Panc1 (cell line): ENCODE results near the gene GGN. TPM values are rescaled to one million over a fixed set of nuclear protein-coding genes. Genes with fewer than 3 reads are reported as not detected.
"Not testable (repeated sequence)": the region's sequence is repeated elsewhere in the genome, so short reads cannot be mapped to it uniquely, and the experiment has no call there.

ENCODE experiments used
- ATAC-seq: fragments of 200-7000 bp; cut with Tn5 transposase; 2 replicates; pipeline ENCODE4 v1.9.1; 2020; ENCODE audit warnings: mild to moderate bottlenecking, moderate library complexity
- BruUV-seq: library from RNA; stranded (reverse); fragments of 400-500 nt; replicated peaks from 2 replicates; lab custom pipeline; 2021; lab: Mats Ljungman, UMichigan
- CTCF ChIA-PET: fragments of 300-600 bp; sonication (Branson Sonifier 250); formaldehyde crosslinking; loops from one replicate; lab custom pipeline; 2022; ENCODE audit warnings: antibody characterized with exemption; lab: Charles Lee
- POLR2A ChIA-PET: fragments of 300-600 bp; sonication (Branson Sonifier 250); formaldehyde crosslinking; loops from one replicate; lab custom pipeline; 2022; ENCODE audit warnings: antibody characterized with exemption; lab: Charles Lee
- DNase-seq: peaks from one replicate; pipeline ENCODE4 v3.0.0-alpha.2; 2010; ENCODE audit warnings: low read depth, low spot score
- H3K27ac ChIP-seq: 2 replicates; pipeline ENCODE4 v1.5.1; 2011; ENCODE audit warnings: mild to moderate bottlenecking, low read length, inconsistent platforms
- H3K27me3 ChIP-seq: fragments of 200-500 bp; sonication (Bioruptor generic); 2 replicates; pipeline ENCODE4 v1.6.0; 2014; ENCODE audit warnings: low read length, inconsistent platforms; ENCODE audit not compliant: control insufficient read depth, insufficient read depth
- H3K36me3 ChIP-seq: fragments of 200-500 bp; sonication (Bioruptor generic); 2 replicates; pipeline ENCODE4 v1.5.1; 2014; ENCODE audit warnings: inconsistent platforms, mild to moderate bottlenecking, low read length, moderate library complexity; ENCODE audit not compliant: control insufficient read depth, insufficient read depth
- H3K4me1 ChIP-seq: 2 replicates; pipeline ENCODE4 v1.5.1; 2011; ENCODE audit warnings: inconsistent platforms, mild to moderate bottlenecking, low read length, moderate library complexity; ENCODE audit not compliant: control insufficient read depth, insufficient read depth
- H3K4me3 ChIP-seq, 2 experiments: 2 replicates each; pipeline ENCODE4 v1.5.1; 2011 to 2012; ENCODE audit warnings: low read depth in 2 of 2, low read length in 2 of 2, mild to moderate bottlenecking in 2 of 2, inconsistent platforms in 1 of 2, moderate library complexity in 1 of 2
- H3K9me3 ChIP-seq: fragments of 200-500 bp; sonication (Bioruptor generic); 2 replicates; pipeline ENCODE4 v1.5.1; 2014; ENCODE audit warnings: low read depth, mild to moderate bottlenecking, inconsistent platforms, low read length, moderate library complexity; ENCODE audit not compliant: control insufficient read depth, insufficient read depth
- POLR2AphosphoS5 ChIP-seq: IDR thresholded peaks from 2 replicates; pipeline ENCODE4 v1.6.1; 2012; ENCODE audit warnings: mild to moderate bottlenecking, low read depth, low read length, moderate library complexity
- SIN3A ChIP-seq: IDR thresholded peaks from 2 replicates; pipeline ENCODE4 v1.6.1; 2012; ENCODE audit warnings: low read depth, mild to moderate bottlenecking, low read length, moderate library complexity, borderline replicate concordance; ENCODE audit not compliant: insufficient read depth
- TCF7L2 ChIP-seq: IDR thresholded peaks from 2 replicates; pipeline ENCODE4 v1.6.1; 2011; ENCODE audit warnings: mild to moderate bottlenecking, low read depth, low read length, inconsistent platforms
- in situ Hi-C: cut with HindIII; loops from 2 replicates; pipeline ENCODE4 v1.10.0; 2016; ENCODE audit warnings: low sequenced_read_pairs, low pct_unique_long_range_greater_than_20kb
- intact Hi-C: fragments of 100-400 bp; cut with micrococcal nuclease; formaldehyde crosslinking; loops from one replicate; pipeline ENCODE4 v1.10.0; 2022; ENCODE audit not compliant: unreplicated experiment
- total RNA-seq: library from RNA; stranded (reverse); gene quantifications from one replicate; pipeline ENCODE4 v1.2.1, GENCODE V29; 2021; ENCODE audit not compliant: unreplicated experiment
- TF ChIP-seq, protein P1 (sequence below): fragments of 450-650 bp; IDR thresholded peaks from 2 replicates; pipeline ENCODE4 v1.5.1; 2017; ENCODE audit warnings: mild to moderate bottlenecking
- TF ChIP-seq, protein P2 (sequence below), 2 experiments: IDR thresholded peaks; 2 replicates each; pipeline ENCODE4 v1.6.1; 2011 to 2012; ENCODE audit warnings: low read depth in 2 of 2, control low read depth in 1 of 2, low read length in 1 of 2, mild to moderate bottlenecking in 1 of 2, moderate library complexity in 1 of 2; ENCODE audit not compliant: insufficient read depth in 1 of 2

The GGN gene
- total RNA-seq, 1 experiment from 2014 or later: 1.4 TPM

DNA sequence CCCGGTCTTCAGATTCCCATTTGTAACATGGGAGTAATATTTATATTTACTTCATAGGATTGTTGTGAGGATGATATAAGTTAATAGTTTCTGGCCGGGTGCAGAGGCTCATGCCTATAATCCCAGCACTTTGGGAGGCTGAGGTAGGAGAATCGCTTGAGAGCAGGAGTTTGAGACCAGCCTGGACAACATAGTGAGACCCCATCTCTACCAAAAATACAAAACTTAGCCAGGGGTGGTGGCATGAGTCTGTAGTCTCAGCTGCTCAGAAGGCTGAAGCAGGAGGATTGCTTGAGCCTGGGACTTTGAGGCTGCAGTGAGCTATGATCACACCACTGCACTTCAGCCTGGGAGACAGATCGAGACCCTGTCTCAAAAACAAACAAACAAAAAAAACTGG lies 41.0 kb downstream of the GGN start:
- DNase-seq (no peak), ATAC-seq (no peak)
- Histone ChIP-seq H3K9me3 (no peaks in the 10 kb centered on the region), H3K4me1 (no peaks in the 10 kb centered on the region), H3K36me3 (no peaks in the 10 kb centered on the region), H3K4me3 (no peak overlapping the region), H3K27ac (no peak overlapping the region), H3K27me3 (no peaks in the 10 kb centered on the region)
- intact Hi-C loops (no loop called here), in situ Hi-C loops (no loop called here)
- ChIA-PET POLR2A (no interaction called here), CTCF (interaction anchor here (0.6 kb wide), 1 partner anchor 9 kb away, joined by 3 read pairs; no protein-coding TSS in a partner anchor)
- TF ChIP-seq TCF7L2: no peak
- TF ChIP-seq, protein P1, sequence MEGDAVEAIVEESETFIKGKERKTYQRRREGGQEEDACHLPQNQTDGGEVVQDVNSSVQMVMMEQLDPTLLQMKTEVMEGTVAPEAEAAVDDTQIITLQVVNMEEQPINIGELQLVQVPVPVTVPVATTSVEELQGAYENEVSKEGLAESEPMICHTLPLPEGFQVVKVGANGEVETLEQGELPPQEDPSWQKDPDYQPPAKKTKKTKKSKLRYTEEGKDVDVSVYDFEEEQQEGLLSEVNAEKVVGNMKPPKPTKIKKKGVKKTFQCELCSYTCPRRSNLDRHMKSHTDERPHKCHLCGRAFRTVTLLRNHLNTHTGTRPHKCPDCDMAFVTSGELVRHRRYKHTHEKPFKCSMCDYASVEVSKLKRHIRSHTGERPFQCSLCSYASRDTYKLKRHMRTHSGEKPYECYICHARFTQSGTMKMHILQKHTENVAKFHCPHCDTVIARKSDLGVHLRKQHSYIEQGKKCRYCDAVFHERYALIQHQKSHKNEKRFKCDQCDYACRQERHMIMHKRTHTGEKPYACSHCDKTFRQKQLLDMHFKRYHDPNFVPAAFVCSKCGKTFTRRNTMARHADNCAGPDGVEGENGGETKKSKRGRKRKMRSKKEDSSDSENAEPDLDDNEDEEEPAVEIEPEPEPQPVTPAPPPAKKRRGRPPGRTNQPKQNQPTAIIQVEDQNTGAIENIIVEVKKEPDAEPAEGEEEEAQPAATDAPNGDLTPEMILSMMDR: no peak
- TF ChIP-seq, protein P2, sequence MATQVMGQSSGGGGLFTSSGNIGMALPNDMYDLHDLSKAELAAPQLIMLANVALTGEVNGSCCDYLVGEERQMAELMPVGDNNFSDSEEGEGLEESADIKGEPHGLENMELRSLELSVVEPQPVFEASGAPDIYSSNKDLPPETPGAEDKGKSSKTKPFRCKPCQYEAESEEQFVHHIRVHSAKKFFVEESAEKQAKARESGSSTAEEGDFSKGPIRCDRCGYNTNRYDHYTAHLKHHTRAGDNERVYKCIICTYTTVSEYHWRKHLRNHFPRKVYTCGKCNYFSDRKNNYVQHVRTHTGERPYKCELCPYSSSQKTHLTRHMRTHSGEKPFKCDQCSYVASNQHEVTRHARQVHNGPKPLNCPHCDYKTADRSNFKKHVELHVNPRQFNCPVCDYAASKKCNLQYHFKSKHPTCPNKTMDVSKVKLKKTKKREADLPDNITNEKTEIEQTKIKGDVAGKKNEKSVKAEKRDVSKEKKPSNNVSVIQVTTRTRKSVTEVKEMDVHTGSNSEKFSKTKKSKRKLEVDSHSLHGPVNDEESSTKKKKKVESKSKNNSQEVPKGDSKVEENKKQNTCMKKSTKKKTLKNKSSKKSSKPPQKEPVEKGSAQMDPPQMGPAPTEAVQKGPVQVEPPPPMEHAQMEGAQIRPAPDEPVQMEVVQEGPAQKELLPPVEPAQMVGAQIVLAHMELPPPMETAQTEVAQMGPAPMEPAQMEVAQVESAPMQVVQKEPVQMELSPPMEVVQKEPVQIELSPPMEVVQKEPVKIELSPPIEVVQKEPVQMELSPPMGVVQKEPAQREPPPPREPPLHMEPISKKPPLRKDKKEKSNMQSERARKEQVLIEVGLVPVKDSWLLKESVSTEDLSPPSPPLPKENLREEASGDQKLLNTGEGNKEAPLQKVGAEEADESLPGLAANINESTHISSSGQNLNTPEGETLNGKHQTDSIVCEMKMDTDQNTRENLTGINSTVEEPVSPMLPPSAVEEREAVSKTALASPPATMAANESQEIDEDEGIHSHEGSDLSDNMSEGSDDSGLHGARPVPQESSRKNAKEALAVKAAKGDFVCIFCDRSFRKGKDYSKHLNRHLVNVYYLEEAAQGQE (IDR thresholded peaks at IDR 0.05; ENCODE audit: insufficient read depth in 1 of 2, low read depth in 2 of 2, low read length in 1 of 2): no peak
- no peak for TF ChIP-seq POLR2AphosphoS5
- TF ChIP-seq SIN3A: no peak
- BruUV-seq: no TSS peak

DNA sequence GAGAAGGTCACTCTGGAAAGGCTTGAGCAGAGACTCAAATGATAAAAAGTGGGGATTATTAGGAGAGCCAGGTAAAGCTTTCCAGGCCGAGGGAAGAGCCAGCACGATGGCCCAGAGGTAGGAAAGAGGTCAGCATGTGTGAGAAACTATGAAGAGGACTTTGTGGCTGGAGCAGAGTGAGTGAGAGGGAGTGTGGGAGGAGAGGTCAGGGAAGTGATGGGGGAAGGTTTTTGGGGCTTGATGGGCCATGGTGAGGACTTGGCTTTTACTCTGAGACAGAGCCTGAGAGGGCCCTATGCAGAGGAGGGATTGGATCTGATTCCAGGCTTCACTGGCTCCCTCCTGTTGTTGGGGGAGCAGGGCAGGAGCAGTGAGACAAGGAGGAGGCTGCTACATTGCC lies 46.9 kb downstream of the GGN start:
- POLR2A ChIA-PET: no interaction called here
- no TSS peak for BruUV-seq
- no peak overlapping the region for H3K27ac ChIP-seq
- ATAC-seq: no peak
- in situ Hi-C loops: no loop called here
- TF ChIP-seq, protein P2 (IDR thresholded peaks at IDR 0.05; ENCODE audit: insufficient read depth in 1 of 2, low read depth in 2 of 2, low read length in 1 of 2): no peak
- no peak for TF ChIP-seq SIN3A
- no peak for TF ChIP-seq TCF7L2
- TF ChIP-seq POLR2AphosphoS5: no peak
- TF ChIP-seq, protein P1: no peak
- H3K9me3 ChIP-seq: no peaks in the 10 kb centered on the region
- H3K4me1 ChIP-seq: no peaks in the 10 kb centered on the region
- H3K27me3 ChIP-seq: no peaks in the 10 kb centered on the region
- no peaks in the 10 kb centered on the region for H3K36me3 ChIP-seq
- intact Hi-C loops: no loop called here
- H3K4me3 ChIP-seq: no peak overlapping the region
- DNase-seq: no peak
- CTCF ChIA-PET: interaction anchor here (0.7 kb wide), 1 partner anchor 23 kb away, joined by 4 read pairs; no protein-coding TSS in a partner anchor

DNA sequence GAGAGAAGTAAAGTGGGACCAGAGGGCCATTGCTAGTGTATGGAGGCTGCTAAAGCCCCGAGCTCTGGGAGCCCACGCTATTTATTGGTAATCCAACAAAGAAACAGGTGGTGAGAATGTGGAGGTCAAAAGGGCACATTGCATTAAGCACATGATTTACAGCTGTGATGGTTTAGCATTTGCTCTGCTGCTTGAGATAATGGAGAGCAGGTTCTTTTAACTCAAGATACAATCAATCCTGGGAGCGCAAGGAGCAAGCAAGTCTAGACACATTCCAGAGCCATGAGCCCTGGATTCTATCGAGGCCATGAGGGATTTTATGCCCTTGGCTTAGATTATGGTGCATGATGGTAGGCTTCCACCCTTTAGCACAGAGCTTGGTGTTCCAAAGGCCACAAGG lies 48.8 kb downstream of the GGN start:
- POLR2A ChIA-PET, H3K4me1 ChIP-seq, intact Hi-C loops, ATAC-seq, CTCF ChIA-PET, H3K4me3 ChIP-seq, H3K27ac ChIP-seq, H3K27me3 ChIP-seq, in situ Hi-C loops, H3K36me3 ChIP-seq, H3K9me3 ChIP-seq, DNase-seq: not testable (repeated sequence)
- TSS peak; percentile 54 for BruUV-seq
